DND-41 (cell line): ENCODE data around the gene UFC1.

ENCODE experiments used
- EZH2 ChIP-seq: IDR thresholded peaks from 3 replicates; pipeline ENCODE4 v1.6.1; 2012; ENCODE audit warnings: borderline replicate concordance, low read depth, mild to moderate bottlenecking, moderate library complexity, low read length, inconsistent platforms; ENCODE audit not compliant: severe bottlenecking
- TF ChIP-seq, protein P1 (sequence below): IDR thresholded peaks from 2 replicates; pipeline ENCODE4 v1.5.1; 2012; ENCODE audit warnings: borderline replicate concordance, low read length, moderate library complexity, mild to moderate bottlenecking; ENCODE audit not compliant: poor library complexity, severe bottlenecking; ENCODE audit errors: extremely low read depth

DNA sequence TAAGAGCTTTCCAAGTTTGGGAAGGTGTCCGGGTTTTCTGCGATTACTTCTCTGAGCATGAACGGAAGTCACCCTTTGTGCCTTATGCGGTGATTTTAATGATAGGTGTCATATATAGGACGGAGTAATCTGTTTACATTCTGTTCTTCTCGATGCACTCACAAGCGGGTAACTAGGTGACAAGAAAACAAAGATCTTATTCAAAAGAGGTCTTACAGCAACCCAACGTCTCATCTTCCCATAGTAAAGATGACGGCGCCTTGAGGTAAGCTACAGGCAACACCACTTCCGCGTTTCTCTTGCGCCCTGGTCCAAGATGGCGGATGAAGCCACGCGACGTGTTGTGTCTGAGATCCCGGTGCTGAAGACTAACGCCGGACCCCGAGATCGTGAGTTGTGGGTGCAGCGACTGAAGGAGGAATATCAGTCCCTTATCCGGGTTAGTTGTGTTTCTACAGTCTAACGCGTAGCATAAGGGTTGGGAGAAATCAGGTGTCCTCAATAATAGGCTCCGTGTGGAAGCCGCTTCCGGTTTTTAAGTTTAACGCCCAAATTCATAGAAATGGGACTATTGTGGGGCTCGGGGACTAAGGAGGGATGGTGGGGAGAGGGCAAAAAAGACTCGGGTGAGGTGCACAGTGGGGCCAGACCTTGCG is at the start of gene UFC1:
- TF ChIP-seq, protein P1, sequence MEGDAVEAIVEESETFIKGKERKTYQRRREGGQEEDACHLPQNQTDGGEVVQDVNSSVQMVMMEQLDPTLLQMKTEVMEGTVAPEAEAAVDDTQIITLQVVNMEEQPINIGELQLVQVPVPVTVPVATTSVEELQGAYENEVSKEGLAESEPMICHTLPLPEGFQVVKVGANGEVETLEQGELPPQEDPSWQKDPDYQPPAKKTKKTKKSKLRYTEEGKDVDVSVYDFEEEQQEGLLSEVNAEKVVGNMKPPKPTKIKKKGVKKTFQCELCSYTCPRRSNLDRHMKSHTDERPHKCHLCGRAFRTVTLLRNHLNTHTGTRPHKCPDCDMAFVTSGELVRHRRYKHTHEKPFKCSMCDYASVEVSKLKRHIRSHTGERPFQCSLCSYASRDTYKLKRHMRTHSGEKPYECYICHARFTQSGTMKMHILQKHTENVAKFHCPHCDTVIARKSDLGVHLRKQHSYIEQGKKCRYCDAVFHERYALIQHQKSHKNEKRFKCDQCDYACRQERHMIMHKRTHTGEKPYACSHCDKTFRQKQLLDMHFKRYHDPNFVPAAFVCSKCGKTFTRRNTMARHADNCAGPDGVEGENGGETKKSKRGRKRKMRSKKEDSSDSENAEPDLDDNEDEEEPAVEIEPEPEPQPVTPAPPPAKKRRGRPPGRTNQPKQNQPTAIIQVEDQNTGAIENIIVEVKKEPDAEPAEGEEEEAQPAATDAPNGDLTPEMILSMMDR, result no peak
- TF ChIP-seq EZH2, result no peak
